HG02678 (cell line): ENCODE data around the gene DKK3.

ENCODE experiments used
- ATAC-seq: cut with Tn5 transposase; IDR thresholded peaks from one replicate; pipeline ENCODE4 v1.9.1; 2021; ENCODE audit warnings: mild to moderate bottlenecking, moderate library complexity; ENCODE audit not compliant: unreplicated experiment

The DKK3 gene

GRCh38 chr11:12031856-12032544, 23.6 kb upstream of the DKK3 start:
- ATAC-seq: no peak

- no peak for ATAC-seq
These were observed 21.4 kb upstream of the DKK3 start for GRCh38 chr11:12029738-12030363.

GRCh38 chr11:12029119-12029518, 20.7 kb upstream of the DKK3 start:
- ATAC-seq: no peak

- ATAC-seq: no peak
These were observed 19.9 kb upstream of the DKK3 start for GRCh38 chr11:12028303-12028702.

GRCh38 chr11:12026331-12027211, 18.1 kb upstream of the DKK3 start:
- no peak for ATAC-seq

- ATAC-seq: no peak
These were observed 16.0 kb upstream of the DKK3 start for GRCh38 chr11:12024254-12024926.

- ATAC-seq: no peak
These were observed 14.6 kb upstream of the DKK3 start for GRCh38 chr11:12023015-12023414.

DNA sequence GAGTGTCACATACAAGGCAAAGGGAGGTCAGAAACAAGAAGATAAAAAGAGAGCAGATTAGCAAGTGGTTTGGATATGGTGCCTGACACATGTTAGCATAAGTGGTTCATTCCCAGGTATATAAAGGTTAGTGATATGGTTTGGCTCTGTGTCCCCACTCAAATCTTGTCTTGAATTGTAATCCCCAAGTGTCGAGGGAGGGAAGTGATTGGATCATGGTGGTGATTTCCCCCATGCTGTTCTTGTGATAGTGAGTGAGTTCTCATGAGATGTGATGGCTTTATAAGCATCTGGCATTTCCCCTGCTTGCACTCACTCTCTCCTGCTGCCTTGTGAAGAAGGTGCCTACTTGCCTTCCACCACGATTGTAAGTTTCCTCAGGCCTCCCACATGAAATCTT, 12.1 kb upstream of the DKK3 start:
- no peak for ATAC-seq

DNA sequence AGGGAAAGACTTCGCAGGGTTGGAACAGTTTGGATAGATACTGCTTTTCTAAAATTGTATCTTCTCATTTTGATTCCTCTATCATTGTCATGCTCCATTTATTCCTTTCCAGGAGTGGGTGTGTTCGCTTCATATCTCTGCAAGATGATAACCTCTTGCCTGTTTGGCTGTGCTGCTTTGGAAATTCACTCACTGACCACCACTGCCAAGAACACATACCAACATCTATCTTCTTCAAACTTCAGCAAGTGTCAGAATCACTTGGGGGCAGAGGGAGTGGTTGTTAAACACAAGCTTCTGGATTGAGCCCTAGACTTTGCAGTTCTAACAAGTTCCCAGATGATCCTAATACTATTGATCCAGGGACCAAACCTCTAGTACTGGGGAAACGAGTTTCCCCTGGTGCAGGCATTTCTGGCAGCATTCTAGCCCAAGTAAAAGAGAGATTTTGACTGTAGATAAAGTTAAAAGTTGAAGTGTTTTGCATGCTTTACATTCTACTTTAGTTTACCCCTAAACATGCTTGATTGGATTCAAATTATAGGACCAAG, 11.5 kb upstream of the DKK3 start:
- no peak for ATAC-seq

DNA sequence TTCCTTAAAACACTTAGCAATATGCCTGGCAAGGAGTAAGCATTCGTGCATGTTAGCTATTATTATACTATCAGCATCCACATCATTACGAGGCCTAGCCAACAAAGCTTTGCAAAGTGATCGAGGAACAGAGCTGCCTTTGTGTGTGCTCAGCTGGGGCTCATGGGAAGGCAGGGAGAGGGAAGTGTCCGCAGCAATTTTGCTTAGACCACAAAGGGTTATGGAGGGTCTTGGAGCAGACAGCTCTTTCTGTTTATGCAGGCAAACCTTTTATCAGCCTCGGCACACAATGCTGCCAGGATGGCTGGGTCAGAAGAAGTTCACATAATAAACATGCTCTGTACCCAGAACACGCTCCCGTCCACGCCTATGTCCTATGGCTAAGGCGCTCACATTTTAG, 10.9 kb upstream of the DKK3 start:
- no peak for ATAC-seq

- ATAC-seq: no peak
These were observed 9.5 kb upstream of the DKK3 start for GRCh38 chr11:12017865-12018453.

GRCh38 chr11:12017243-12017678, 8.8 kb upstream of the DKK3 start:
- ATAC-seq: no peak

DNA sequence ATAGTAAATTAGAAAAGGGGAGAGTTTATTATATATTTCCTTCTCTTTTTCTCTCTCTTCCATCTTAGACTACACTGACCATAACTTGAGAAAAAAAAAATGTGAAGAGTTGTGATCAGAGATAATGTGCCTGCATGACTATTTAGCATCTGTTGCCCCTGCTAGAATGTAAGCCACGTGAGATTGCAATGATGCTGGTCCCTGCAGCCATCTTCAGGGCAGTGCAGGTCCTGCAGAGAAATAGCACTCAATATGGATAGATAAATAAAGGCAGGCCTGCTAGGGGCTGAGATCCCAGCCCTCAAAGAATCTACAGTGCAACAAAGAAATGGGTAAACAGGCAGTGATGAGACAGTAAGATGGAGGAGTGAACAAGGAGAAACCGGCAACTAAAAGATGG, 7.8 kb upstream of the DKK3 start:
- ATAC-seq: no peak

DNA sequence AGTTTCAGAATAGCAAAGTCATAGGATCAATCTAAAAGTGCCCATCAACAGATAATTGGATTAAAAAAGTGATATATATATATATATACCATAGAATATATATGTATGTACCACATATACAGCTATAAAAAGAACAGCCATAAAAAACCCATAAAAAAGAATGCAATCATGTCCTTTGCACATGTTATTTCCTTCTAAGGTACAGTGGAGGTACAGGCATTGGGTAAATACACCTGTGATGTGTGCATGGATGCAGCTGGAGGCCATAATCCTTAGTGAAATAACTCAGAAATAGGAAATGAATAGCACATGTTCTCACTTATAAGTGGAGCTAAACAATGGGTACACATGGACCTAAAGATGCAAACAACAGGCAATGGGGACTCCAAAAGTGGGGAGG, 7.1 kb upstream of the DKK3 start:
- ATAC-seq: no peak

- no peak for ATAC-seq
These were observed 5.4 kb upstream of the DKK3 start for GRCh38 chr11:12013781-12014180.

- ATAC-seq: no peak
These were observed 1.3 kb upstream of the DKK3 start for GRCh38 chr11:12009617-12010321.

DNA sequence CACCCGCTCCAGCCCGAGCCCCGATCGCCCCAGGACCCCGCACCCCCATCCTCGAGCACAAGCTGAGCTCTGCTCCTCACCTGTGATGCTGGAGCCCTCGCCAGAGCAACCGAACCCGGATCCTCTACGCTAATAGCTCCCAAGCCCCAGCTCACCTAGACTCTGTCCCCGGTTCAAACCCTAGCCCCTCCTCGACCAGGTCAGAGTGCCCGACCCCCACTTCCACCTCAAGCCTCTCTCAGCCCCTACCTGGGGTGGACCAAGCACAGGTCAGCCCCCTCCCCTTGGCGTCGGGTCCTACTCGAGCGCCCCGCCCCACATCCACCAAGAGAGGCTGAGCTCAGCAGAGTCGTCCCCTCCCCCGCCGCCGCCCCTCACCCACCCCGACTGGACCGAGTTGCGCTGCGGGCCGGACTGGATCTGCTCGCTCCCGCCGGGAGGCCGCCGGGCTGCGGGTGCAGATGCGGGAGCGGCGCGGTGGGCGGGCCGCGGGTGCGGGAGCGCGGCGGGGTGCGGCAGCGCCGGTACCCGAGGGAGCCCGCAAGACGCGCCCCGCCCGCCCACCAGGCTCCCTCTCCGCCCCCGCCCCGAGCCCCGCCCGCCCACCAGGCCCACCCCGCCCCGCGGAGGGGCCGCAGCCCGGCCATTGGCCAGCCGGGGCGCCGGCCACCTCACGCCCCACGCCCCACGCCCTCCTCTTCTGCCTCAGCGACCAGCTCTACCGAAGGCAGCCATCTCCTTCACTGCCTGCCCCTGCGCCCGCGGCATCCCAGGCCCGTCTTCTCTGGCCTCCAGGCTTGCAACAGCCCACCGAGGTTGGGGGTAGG, 577 bp upstream of the DKK3 start:
- no peak for ATAC-seq

DNA sequence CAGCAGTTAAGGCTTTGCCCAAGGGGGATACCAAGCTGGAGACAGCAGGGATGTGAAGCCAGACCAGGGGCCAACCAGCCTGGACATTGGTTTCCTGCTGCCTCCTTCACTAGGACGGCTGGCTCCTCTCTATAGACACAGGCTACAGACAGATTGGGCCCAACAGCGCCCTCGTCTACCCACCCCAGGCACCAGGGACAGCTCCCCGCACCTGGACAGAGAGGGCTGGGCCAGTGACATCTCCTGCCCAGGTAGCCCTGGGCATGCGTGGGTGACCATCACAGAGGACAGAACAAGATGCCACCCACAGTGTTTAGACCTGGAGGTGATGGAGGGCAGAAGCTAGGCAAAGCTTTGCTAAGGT, 1.2 kb downstream of the DKK3 start:
- ATAC-seq: no peak

GRCh38 chr11:12006552-12007229, 1.7 kb downstream of the DKK3 start:
- no peak for ATAC-seq
